ENCODE results near the gene CNOT4.

- no peak for TF ChIP-seq RORB (CRISPR knock-in tag; IDR thresholded peaks at IDR 0.05)
- TF ChIP-seq, protein P1, sequence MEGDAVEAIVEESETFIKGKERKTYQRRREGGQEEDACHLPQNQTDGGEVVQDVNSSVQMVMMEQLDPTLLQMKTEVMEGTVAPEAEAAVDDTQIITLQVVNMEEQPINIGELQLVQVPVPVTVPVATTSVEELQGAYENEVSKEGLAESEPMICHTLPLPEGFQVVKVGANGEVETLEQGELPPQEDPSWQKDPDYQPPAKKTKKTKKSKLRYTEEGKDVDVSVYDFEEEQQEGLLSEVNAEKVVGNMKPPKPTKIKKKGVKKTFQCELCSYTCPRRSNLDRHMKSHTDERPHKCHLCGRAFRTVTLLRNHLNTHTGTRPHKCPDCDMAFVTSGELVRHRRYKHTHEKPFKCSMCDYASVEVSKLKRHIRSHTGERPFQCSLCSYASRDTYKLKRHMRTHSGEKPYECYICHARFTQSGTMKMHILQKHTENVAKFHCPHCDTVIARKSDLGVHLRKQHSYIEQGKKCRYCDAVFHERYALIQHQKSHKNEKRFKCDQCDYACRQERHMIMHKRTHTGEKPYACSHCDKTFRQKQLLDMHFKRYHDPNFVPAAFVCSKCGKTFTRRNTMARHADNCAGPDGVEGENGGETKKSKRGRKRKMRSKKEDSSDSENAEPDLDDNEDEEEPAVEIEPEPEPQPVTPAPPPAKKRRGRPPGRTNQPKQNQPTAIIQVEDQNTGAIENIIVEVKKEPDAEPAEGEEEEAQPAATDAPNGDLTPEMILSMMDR (IDR thresholded peaks at IDR 0.05) = no peak
- TF ChIP-seq CREB1 (CRISPR knock-in tag; IDR thresholded peaks at IDR 0.05) = no peak
- TF ChIP-seq FOXK1 (CRISPR knock-in tag; IDR thresholded peaks at IDR 0.05) = no peak
- no peak for TF ChIP-seq ZNF138 (CRISPR knock-in tag; conservative IDR thresholded peaks at IDR 0.05)
- TF ChIP-seq ELF4 (CRISPR knock-in tag; IDR thresholded peaks at IDR 0.05; ENCODE audit: low read depth) = no peak
- TF ChIP-seq SP1 (CRISPR knock-in tag; conservative IDR thresholded peaks at IDR 0.05) = no peak
- no peak for TF ChIP-seq TEAD1 (CRISPR knock-in tag; IDR thresholded peaks at IDR 0.05)
Measured at GRCh38 chr7:135523146-135523545, 13.2 kb upstream of the CNOT4 start.

All from WTC11 (cell line).